ENCODE data around the gene TSC22D1. TPM values are rescaled to one million over a fixed set of nuclear protein-coding genes. Genes with fewer than 3 reads are reported as not detected.
"Not testable (repeated sequence)": the region's sequence is repeated elsewhere in the genome, so short reads cannot be mapped to it uniquely, and the experiment has no call there.

TSC22D1 gene
- total RNA-seq, 1 donor from 2014 or later = 96.7 TPM

- DNase-seq = no peak
These were observed 3.1 kb downstream of the TSC22D1 start for GRCh38 chr13:44573071-44573470.

DNA sequence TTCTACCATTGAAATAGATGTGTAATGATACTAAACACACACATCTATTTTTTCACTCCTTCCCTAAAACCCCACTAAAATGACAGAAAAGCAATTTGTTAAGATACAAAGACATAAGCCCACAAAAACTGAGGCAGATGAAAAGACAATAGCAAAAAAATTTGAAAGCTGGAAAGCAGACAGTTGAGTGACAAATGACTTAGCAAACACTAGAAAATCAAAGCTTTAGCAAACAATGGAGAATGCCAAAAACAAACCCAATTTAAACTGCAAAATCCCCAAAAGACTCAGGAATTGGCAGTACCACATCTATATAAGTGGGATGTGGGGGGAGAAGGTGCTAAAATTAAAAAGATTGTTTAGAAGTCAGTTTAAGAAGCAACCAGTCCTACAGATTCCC, 9.5 kb downstream of the TSC22D1 start:
- no peak for DNase-seq

DNA sequence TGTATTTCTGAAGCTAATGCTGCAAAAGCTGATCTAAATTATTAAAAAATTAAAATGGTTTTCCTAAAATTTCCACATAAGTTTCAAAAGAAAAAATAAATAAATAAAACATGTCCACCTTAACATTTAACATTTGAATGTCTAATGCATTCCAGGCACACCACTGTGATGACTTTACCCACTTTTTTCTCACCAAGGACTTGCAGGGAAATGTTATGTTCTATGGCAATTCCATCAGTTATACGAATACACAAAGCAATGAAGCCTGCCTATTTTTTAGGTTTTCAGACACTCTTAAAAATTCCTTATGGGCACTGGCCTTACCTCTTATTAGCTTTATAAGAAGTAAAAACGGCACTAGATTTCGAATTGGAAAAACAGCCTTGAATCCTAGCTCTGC, 10.2 kb downstream of the TSC22D1 start:
- no peak for DNase-seq

- no peak for DNase-seq
These were observed 11.2 kb downstream of the TSC22D1 start for GRCh38 chr13:44564936-44565335.

DNA sequence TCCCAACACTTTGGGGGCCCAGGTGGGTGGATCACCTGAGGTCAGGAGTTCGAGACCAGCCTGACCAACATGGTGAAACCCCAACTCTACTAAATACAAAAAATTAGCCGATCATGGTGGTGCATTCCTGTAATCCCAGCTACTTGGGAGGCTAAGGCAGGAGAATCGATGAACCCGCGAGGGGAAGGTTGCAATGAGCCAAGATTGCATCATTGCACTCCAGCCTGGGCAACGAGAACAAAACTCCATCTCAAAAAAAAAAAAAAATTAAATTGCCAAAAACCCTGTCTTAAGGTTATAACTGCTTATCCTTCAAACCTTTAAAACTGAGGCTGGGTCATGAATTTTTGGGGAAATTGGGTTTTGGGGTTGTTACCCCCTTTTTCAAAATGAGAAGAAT, 13.3 kb downstream of the TSC22D1 start:
- DNase-seq = not testable (repeated sequence)

DNA sequence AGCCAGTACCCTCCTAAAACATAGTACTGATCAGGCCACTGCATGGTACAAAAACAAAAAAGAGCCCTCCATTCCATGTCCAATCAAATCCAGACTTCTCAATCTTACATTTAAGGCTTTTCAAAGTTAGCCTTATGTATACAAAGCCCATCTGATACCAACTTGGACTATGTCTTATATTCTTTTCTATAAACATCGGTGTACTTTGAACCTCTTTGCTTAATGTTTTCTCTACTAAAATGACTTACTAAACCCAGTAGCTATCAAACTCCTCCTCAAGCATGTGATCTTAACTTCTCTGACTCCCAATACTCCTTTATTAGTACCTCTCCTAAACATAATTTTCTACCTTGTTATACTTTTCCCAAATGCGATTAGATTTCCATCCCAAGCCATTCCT, 14.8 kb downstream of the TSC22D1 start:
- no peak for DNase-seq

DNA sequence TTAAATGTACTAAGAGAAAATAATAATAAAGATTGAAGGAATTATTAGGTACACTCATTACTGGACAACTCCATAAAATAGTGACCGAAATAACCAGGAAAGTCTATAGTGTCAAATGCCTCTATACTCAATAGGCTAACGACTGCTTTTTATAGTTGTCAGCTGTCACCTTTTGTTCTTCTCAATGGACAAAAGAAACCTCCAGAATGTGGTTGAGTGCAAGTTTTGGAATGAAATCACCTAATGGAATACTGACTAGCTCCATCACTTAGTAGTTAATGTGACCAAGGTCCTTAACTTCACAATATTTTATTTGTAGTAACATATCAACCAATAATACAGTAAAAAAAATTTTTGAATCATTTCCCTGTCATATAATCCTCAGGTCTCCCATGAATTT, 18.1 kb downstream of the TSC22D1 start:
- DNase-seq = no peak

DNA sequence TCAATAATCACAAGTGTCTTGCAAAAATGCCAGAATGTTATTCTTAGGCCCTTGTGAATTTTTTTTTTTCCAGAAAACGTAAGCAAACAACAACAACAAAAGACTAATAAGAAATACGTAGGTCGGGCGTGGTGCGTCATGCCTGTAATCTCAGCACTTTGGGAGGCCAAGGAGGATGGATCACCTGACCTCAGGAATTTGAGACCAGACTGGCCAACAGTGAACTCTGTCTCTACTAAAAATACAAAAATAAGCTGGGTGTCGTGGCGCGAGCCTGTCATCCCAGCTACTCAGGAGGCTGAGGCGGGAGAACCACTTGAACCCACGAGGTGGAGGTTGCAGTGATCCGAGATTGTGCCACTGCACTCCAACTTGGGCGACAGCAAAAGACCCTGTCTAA, 20.9 kb downstream of the TSC22D1 start:
- no peak for DNase-seq

GRCh38 chr13:44549476-44549875, 26.7 kb downstream of the TSC22D1 start:
- no peak for DNase-seq

DNA sequence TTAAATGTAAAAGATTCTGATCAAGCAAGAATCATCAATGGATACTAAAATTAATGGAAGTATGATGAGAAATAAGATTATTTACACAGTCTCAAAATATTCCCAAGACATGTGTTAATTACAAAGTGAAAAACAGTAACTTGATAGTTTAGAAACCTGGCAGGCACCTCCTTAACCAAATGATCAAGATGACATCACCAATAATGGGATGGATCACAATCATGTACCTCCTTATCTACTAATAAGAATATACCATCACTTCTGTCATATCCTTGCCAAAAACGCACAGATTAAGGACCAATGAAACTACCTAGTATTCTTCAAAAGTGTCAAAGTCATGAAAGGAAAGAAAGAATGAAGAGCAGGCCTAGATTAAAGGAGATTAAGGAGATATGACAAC, 30.0 kb downstream of the TSC22D1 start:
- DNase-seq = no peak

DNA sequence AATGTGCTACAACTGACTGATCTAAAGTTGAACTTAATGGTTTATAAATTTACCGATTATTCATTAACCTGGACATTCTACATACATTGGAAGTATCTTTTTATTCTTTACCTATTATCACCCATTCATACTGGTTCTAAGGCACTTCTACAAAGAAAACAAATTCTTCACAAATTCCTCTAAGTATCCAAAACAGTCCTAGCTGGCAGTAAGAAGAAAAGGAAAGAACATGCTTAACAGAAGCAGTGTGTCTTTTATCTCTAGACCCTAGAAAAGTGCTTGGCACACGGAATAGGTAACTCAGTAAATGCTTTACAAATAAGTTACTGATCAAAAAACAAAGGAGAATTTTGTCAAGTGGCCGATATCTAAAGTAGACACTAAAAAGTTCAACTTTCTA, 32.8 kb downstream of the TSC22D1 start:
- no peak for DNase-seq

DNA sequence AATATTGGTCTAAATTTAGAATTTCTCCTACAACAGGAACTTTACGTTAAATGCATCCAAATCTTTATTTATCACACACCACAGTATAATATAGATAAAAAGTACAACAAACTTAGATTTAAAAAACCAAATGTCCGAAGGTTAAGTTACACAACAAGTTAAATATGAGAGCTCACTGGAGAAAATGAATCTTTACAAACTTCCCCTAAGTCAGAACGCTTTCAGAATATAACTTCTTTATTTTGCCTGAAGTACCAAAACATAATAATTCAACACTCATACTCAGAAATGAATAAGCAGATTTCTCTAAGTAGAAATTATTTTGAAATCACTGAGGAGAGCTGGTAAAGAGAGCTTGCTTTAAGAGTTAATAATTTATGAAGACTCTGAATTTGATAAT, 33.8 kb downstream of the TSC22D1 start:
- no peak for DNase-seq

DNA sequence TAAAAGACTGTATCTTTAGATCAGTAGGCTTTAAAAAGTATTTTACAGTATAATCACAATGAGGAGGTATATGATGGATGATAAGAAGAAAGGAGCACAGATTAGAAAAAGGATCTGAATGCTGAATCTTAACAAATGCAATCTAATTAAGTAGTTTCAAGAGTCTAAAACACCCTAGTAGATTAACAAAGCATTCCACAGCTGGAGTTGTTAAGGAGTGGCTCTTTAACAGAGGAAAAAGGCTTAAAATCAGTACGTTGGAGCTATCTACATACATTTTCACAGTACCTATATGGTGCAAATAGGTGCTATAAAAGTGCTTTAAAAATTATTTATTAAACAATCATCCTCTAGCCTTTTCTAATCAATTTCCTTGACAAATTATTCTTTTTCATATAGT, 34.5 kb downstream of the TSC22D1 start:
- no peak for DNase-seq

DNA sequence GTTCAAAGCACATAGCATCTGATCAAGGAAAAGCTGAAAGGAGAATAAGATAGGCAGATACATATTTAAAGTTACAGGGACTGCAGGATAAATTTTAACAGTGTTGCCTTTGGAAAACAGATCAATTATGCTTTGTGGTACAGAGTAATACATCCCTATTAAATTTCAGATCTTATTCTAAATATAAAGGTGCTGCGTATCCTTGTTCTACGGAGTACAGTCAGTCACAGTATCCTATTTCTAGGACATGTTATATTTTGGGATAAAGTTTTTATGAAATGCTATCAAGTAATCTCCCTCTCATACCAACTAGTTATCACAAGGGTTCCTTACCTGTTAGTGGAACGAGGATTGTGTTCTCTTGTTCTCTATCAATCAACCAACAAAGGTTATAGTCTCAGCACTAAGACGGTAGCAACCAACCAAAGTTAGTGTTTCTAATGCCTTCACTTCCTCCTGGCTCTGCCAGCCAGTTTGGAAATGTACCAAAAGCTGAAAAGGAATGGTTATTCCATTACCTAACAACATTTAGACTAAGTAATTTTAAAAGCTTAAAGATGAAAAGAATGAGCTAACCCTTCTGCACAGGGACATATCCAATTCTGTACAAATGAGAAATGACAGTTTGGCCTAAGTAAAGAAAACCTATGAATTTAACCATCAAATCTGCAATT, 35.2 kb downstream of the TSC22D1 start:
- no peak for DNase-seq

GRCh38 chr13:44537248-44537647, 38.9 kb downstream of the TSC22D1 start:
- DNase-seq = no peak

DNA sequence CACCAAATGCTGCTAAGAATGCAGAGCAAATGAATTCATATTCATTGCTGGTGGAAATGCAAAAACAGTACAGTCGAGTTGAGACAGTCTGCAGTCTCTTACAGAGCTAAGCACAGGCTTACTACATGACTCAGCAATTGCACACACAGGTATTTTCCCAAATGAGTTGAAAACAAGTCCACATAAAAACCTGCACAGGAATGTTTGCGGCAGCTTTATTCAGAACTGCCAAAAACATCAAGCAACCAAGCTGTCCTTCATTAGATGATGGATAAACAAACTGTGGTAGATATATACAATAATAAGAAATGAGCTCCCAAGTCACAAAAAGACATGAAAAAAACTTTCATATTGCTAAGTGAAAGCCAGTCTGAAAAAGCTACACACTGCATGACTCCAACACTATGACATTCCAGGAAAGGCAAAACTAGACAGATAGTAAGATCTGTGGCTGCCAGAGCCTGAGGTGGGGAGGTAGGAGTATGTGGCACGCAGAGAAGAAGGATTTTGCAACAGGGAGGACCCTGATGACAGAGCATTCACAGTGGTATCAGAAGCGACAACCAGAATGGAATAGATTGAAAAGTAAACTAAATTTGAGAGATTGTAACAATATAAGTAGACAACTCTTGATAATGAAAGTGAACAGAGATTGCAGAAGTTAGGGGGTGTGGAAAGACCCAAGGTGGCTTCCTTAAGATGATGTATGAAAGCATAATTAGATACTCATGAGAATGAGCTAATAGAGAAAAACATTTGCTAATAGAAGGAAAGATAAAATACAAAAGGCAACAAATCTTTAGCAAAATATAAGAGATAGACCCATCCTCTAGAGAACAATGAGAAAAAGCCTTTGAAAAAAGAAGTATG, 52.7 kb downstream of the TSC22D1 start:
- no peak for DNase-seq

DNA sequence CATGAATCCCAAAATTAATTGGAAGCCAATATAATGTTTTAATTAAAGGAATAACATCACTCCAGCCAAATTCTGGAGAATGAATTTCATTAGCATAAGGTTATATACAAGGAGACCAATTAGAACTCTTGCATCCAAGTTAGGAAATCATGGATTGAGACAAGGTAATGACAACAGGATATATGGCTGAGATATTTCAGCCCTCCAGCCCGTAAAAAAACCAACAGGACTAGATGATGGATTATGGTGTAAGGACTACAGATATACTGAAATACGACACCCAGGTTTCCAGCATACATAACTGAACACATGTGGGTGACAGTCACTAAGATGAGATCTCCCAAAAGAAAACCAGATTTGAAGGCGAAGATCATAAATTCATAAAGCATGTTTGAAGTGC, 56.5 kb downstream of the TSC22D1 start:
- DNase-seq = no peak

- DNase-seq = no peak
These were observed 59.4 kb downstream of the TSC22D1 start for GRCh38 chr13:44516771-44517170.

- no peak for DNase-seq
These were observed 61.9 kb downstream of the TSC22D1 start for GRCh38 chr13:44514278-44514677.

DNA sequence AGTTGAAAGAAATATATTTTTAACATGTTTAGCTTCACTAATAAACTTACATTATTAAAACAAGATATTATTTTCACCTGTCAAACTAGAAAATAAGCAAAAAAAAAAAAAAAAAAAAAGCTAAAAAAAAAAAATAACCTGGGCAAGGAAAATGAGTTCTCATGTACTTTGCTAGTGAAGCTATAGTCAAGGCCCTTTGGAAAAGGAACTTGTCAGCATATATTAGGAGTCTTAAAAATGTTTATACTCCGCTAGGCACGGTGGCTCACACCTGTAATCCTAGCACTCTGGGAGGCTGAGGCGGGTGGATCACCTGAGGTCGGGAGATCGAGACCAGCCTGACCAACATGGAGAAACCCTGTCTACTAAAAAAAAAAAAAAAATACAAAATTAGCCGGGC, 66.3 kb downstream of the TSC22D1 start:
- not testable (repeated sequence) for DNase-seq

DNA sequence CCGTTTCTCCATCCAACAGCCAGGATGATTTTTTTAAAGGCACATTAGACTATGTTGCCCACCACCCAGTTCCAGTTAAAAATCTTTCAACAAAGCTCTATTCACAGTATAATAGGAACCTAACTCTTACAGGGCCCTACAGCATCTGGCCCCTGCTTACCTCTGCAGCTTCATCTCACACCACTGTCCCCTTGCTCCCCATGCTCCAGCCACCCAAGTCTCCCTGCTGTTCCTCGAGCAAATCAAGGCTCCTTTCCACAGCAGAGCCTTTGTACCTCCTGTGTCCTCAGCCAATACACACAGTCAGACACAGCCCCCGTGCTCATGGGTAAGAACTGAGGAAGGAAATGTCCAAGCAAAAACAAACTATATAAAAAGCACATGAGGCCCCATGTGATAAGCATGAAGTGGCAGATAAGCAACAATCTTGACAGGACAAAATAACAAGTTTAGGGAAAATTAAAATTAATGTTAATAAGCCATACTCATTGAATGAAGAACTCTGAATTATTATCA, 67.5 kb downstream of the TSC22D1 start:
- DNase-seq = no peak

DNA sequence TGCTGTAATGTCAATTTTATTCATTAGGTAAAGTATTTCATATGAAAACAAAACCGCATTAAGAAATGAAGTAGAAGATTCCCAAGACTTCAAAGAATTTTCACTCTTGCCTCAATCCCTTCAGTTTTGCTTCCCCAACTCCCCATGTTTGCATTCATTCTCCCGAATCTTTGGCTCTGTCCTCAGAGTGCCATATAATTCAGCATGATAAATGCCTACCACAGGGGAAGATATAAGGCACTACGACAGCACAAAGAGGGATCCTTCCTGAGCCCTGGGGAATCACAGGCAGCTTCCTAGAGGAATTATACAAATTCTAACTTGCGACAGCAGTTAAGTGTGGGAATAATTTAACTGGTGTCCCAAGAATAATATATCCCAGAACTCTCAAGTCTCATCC, 68.5 kb downstream of the TSC22D1 start:
- peak; percentile 7 for DNase-seq

DNA sequence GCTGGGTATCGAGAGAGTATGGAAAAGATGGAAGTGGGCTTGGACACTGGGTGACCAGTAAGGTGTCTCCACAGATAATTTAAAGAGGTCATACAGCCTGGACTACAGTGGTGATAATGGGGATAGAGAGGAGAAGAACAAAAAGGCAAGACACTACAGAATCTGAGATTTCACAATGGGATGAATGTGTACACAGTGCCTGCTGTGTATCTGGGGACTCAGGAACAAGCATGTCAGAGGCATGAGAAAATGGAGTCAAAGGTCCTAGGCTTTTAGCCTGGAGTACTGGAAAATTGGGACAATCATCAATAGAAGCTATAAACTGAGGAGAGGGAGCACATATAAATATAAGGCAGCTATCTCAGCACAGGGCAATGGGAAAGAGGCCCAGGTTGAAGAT, 69.4 kb downstream of the TSC22D1 start:
- DNase-seq = no peak

- DNase-seq = no peak
These were observed 69.9 kb downstream of the TSC22D1 start for GRCh38 chr13:44506251-44506650.
